ENCODE results near the gene F13A1. TPM values are rescaled to one million over a fixed set of nuclear protein-coding genes. Genes with fewer than 3 reads are reported as not detected.

F13A1 gene
- total RNA-seq, 5 donors from 2014 or later (not counting 1 experiment from before 2014, with no cell fraction given), result 0.18 to 4.8 (median 0.37) TPM; not detected in 1

DNA sequence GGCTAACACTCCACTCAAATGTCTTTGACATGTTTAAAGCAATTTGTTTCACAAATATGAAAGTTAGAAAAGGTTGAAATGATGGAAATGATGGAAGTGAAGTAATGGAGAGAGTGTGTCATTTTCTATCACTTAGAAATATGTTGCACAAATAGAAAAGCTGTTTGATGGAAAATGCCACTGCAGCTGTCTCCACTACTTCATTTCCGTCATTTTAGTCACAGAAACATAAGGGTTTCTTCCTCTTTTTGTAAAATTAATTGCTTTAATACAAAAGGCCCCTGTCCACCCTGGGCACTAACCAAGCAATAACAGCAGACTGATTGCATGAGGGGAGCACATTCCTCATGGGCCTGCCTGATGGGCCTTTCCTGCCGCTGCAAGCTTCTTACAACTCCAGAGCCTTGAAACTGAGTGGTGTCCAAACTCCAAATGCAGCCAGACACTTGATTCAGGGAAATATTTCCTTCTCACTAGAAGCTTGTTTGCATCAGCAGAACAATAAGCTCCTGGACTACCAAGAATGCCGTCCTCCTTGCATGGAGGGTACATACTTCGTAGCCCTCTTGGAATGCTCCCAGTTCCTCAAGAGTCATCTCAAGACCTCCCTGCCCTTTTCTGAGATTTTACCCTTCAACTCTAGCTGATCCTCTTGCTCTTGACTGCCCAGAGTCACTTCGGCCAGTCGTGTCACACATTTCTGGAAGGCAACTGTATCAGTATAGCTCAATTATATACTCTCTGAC, 36.1 kb downstream of the F13A1 start:
- no peaks in the 10 kb centered on the region for H3K9me3 ChIP-seq
- H3K27ac Mint-ChIP-seq, result no peak overlapping the region
- CTCF ChIA-PET, result no interaction called here

DNA sequence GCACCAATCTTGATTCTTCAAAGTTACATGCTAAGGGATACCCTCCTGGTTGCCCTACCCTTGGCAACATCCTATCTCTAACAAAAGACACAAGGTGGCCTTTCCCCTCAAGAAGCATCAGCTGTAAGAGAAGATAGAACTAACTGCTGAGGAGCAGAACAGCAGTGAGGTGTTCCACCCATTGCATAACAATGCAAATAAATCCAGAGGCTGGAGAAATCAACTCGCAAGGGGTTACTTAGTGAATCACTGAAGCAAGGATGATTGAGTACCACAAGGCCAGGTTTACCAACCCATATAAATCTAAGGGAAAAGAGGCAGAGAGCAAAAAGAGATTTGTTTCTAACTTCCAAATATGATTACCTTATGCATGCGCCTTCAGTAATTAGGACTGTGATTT, 36.7 kb downstream of the F13A1 start:
- Mint-ChIP-seq H3K27me3 (peaks cover 0 to 11% of the 10 kb centered on the region in 2 donors), H3K27ac (no peak overlapping the region), H3K4me1 (no peaks in the 10 kb centered on the region), H3K4me3 (no peak overlapping the region), H3K36me3 (no peaks in the 10 kb centered on the region), H3K9me3 (no peaks in the 10 kb centered on the region)
- Histone ChIP-seq H3K4me1 (ENCODE audit: control insufficient read depth in 1 of 2, extremely low read depth in 1 of 2, insufficient read depth in 2 of 2, low read length in 2 of 2) (no peaks in the 10 kb centered on the region), H3K9me3 (no peaks in the 10 kb centered on the region), H3K27me3 (replicated peaks in 1 of 2; ENCODE audit: control insufficient read depth in 2 of 2, extremely low read depth in 1 of 2, insufficient read depth in 2 of 2, low read length in 1 of 2) (peaks cover 0 to 3% of the 10 kb centered on the region in 2 experiments), H3K4me3 (ENCODE audit: control insufficient read depth in 1 of 2, extremely low read depth in 1 of 2, low read length in 1 of 2) (no peak overlapping the region), H3K36me3 (ENCODE audit: control insufficient read depth in 2 of 2, extremely low read depth in 1 of 2, insufficient read depth in 1 of 2, low read length in 1 of 2) (no peaks in the 10 kb centered on the region), H3K27ac (ENCODE audit: low read length) (no peak overlapping the region)
- WGBS (ENCODE audit: insufficient coverage), result no CpG with 5 or more reads among the region's 2 CpGs
- POLR2A ChIA-PET, result no interaction called here
- ATAC-seq (replicated peaks in 1 of 4) (no peak), DNase-seq (no peak)
- CTCF ChIA-PET, result no interaction called here

More for the DNA sequence above, 36.1 kb downstream of the F13A1 start:
- H3K4me3 Mint-ChIP-seq, result no peak overlapping the region
- WGBS (ENCODE audit: insufficient coverage), result 90% methylated on average over 3 of the region's 6 CpGs
- H3K27ac ChIP-seq (ENCODE audit: low read length), result no peak overlapping the region
- no peak overlapping the region for H3K4me3 ChIP-seq (ENCODE audit: control insufficient read depth in 1 of 2, extremely low read depth in 1 of 2, low read length in 1 of 2)
- ATAC-seq (replicated peaks in 1 of 4) (no peak), DNase-seq (no peak)
- H3K36me3 ChIP-seq (ENCODE audit: control insufficient read depth in 2 of 2, extremely low read depth in 1 of 2, insufficient read depth in 1 of 2, low read length in 1 of 2), result no peaks in the 10 kb centered on the region
- no peaks in the 10 kb centered on the region for H3K9me3 Mint-ChIP-seq
- POLR2A ChIA-PET, result no interaction called here
- H3K36me3 Mint-ChIP-seq, result no peaks in the 10 kb centered on the region
- H3K4me1 Mint-ChIP-seq, result no peaks in the 10 kb centered on the region
- no peaks in the 10 kb centered on the region for H3K4me1 ChIP-seq (ENCODE audit: control insufficient read depth in 1 of 2, extremely low read depth in 1 of 2, insufficient read depth in 2 of 2, low read length in 2 of 2)
- peaks cover 2 to 9% of the 10 kb centered on the region in 2 donors for H3K27me3 Mint-ChIP-seq
- H3K27me3 ChIP-seq (replicated peaks in 1 of 2; ENCODE audit: control insufficient read depth in 2 of 2, extremely low read depth in 1 of 2, insufficient read depth in 2 of 2, low read length in 1 of 2), result peaks cover 0 to under 1% of the 10 kb centered on the region in 2 experiments

DNA sequence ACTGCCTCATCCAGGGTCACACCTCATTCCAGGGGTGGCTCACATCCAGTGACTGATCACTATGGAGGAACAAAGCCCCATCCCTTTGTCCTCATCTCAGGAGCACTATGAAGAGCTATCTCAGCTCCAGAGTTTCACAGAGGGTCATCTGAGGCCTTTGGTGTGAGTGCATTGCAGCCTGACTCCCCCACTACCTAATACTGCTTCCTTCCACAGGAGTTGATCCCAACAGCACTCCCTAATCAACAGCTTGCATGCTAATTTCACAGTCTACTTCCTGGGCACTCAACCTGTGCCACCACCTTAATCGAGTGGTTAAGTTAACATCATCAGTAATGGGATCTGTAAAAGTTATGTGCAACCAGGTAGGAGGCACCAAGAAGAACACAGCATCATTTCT, 37.7 kb downstream of the F13A1 start:
- peaks cover 0 to 6% of the 10 kb centered on the region in 2 experiments for H3K27me3 ChIP-seq (replicated peaks in 1 of 2; ENCODE audit: control insufficient read depth in 2 of 2, extremely low read depth in 1 of 2, insufficient read depth in 2 of 2, low read length in 1 of 2)
- CTCF ChIA-PET, result no interaction called here
- DNase-seq (no peak), ATAC-seq (replicated peaks in 1 of 4) (no peak)
- no peaks in the 10 kb centered on the region for H3K9me3 ChIP-seq
- Mint-ChIP-seq H3K4me3 (no peak overlapping the region), H3K36me3 (no peaks in the 10 kb centered on the region), H3K27ac (no peak overlapping the region), H3K4me1 (no peaks in the 10 kb centered on the region), H3K9me3 (no peaks in the 10 kb centered on the region), H3K27me3 (peaks cover 7 to 18% of the 10 kb centered on the region in 2 donors)
- no CpG with 5 or more reads among the region's 1 CpG for WGBS (ENCODE audit: insufficient coverage)
- H3K36me3 ChIP-seq (ENCODE audit: control insufficient read depth in 2 of 2, extremely low read depth in 1 of 2, insufficient read depth in 1 of 2, low read length in 1 of 2), result no peaks in the 10 kb centered on the region
- H3K27ac ChIP-seq (ENCODE audit: low read length), result no peak overlapping the region
- no peaks in the 10 kb centered on the region for H3K4me1 ChIP-seq (ENCODE audit: control insufficient read depth in 1 of 2, extremely low read depth in 1 of 2, insufficient read depth in 2 of 2, low read length in 2 of 2)
- POLR2A ChIA-PET, result no interaction called here
- H3K4me3 ChIP-seq (ENCODE audit: control insufficient read depth in 1 of 2, extremely low read depth in 1 of 2, low read length in 1 of 2), result no peak overlapping the region

DNA sequence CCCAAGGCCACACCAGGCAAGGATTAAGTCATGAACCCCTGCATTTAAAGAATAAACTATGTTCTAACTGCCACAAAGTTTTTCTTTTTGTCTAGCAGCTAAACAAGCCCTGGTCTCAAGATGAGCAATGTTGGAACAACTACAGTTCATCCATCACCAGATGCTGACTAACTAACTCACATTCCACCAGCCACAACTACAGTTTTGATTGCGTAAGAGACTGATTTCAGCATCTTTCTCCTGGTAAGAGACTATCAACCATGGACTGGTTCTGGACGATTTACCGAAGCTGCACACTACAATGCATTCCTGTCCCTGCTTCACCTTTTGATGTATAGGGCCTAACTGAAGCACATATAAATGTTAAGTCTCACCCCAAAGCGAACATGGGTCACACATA, 43.0 kb downstream of the F13A1 start:
- no CpG with 5 or more reads among the region's 4 CpGs for WGBS (ENCODE audit: insufficient coverage)
- Mint-ChIP-seq H3K27me3 (peaks cover 19 to 36% of the 10 kb centered on the region in 2 donors), H3K4me1 (no peaks in the 10 kb centered on the region), H3K36me3 (no peaks in the 10 kb centered on the region), H3K4me3 (no peak overlapping the region), H3K9me3 (no peaks in the 10 kb centered on the region), H3K27ac (no peak overlapping the region)
- ChIA-PET CTCF (no interaction called here), POLR2A (no interaction called here)
- H3K27me3 ChIP-seq (replicated peaks in 1 of 2; ENCODE audit: control insufficient read depth in 2 of 2, extremely low read depth in 1 of 2, insufficient read depth in 2 of 2, low read length in 1 of 2), result peaks cover 0 to 9% of the 10 kb centered on the region in 2 experiments
- DNase-seq, result no peak
- ATAC-seq (replicated peaks in 1 of 4), result no peak
- no peaks in the 10 kb centered on the region for H3K9me3 ChIP-seq
- H3K4me3 ChIP-seq (ENCODE audit: control insufficient read depth in 1 of 2, extremely low read depth in 1 of 2, low read length in 1 of 2), result no peak overlapping the region
- H3K27ac ChIP-seq (ENCODE audit: low read length), result no peak overlapping the region
- no peaks in the 10 kb centered on the region for H3K36me3 ChIP-seq (ENCODE audit: control insufficient read depth in 2 of 2, extremely low read depth in 1 of 2, insufficient read depth in 1 of 2, low read length in 1 of 2)
- H3K4me1 ChIP-seq (ENCODE audit: control insufficient read depth in 1 of 2, extremely low read depth in 1 of 2, insufficient read depth in 2 of 2, low read length in 2 of 2), result no peaks in the 10 kb centered on the region

DNA sequence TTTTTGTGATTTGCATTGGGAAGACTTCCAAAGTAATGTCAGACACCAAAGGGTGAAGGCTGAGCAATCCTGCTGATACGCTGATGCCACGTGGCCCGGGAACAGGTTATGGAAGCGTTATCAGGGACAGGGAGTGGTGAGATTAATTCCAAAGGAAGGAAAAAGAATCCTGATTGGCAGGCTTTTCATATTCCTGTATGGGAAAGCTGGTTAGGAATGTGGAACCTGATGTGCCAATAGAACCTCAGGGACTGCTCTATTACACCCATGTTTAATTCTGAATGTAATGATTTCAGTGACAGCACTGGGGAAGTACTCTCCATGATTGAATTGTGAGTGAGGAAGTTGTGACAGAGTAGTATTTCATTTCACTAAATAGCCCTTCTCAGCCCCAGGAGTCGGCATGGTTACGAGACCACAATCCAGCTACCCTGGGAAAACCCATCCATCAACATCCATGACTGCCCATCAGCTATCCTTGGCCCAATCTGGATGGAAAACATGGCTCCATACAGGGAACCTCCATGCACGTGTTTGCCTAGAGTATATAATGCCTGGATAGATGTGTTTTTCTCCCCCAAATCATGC, 49.4 kb downstream of the F13A1 start:
- Mint-ChIP-seq H3K4me3 (no peak overlapping the region), H3K27ac (no peak overlapping the region), H3K27me3 (peaks cover 18 to 49% of the 10 kb centered on the region in 2 donors), H3K9me3 (peaks cover 0 to 6% (median 3%) of the 10 kb centered on the region in 3 donors), H3K36me3 (no peaks in the 10 kb centered on the region), H3K4me1 (no peaks in the 10 kb centered on the region)
- ChIA-PET CTCF (no interaction called here), POLR2A (no interaction called here)
- peaks cover 0 to 3% of the 10 kb centered on the region in 2 experiments for H3K27me3 ChIP-seq (replicated peaks in 1 of 2; ENCODE audit: control insufficient read depth in 2 of 2, extremely low read depth in 1 of 2, insufficient read depth in 2 of 2, low read length in 1 of 2)
- ATAC-seq (replicated peaks in 1 of 4) (no peak), DNase-seq (no peak)
- WGBS (ENCODE audit: insufficient coverage), result no CpG with 5 or more reads among the region's 7 CpGs
- no peak overlapping the region for H3K4me3 ChIP-seq (ENCODE audit: control insufficient read depth in 1 of 2, extremely low read depth in 1 of 2, low read length in 1 of 2)
- H3K9me3 ChIP-seq, result no peaks in the 10 kb centered on the region
- no peaks in the 10 kb centered on the region for H3K4me1 ChIP-seq (ENCODE audit: control insufficient read depth in 1 of 2, extremely low read depth in 1 of 2, insufficient read depth in 2 of 2, low read length in 2 of 2)
- H3K27ac ChIP-seq (ENCODE audit: low read length), result no peak overlapping the region
- H3K36me3 ChIP-seq (ENCODE audit: control insufficient read depth in 2 of 2, extremely low read depth in 1 of 2, insufficient read depth in 1 of 2, low read length in 1 of 2), result no peaks in the 10 kb centered on the region

DNA sequence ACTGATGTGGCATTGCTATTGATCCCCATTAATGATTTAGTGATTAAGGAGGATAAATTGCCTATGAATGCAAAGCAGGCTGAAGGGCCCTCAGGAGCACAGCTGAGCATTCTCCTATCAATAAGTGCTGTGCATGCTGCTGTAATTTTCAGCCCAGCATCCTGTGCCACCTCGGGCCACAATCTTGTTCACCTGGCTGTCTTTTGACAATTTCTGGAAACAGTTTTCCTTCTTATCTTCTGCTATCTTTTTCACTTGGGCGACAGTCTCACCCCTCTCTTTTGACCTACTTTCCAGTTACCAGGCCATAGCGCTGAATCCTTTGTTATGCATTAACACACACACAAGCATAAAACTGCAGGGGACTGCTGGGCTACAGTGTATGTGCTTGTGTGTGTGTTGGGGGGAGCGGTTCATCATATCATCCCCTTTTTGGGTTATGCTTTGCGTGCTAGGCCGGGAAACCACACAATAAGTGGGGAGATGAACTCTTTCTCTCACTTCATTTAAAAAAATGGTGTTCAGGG, 60.2 kb downstream of the F13A1 start:
- 44% methylated on average over 1 of the region's 6 CpGs for WGBS (ENCODE audit: insufficient coverage)
- Mint-ChIP-seq H3K27me3 (peaks cover 10 to 23% of the 10 kb centered on the region in 2 donors), H3K27ac (no peak overlapping the region)

More for the DNA sequence above, 60.2 kb downstream of the F13A1 start:
- Mint-ChIP-seq H3K4me3 (no peak overlapping the region), H3K9me3 (peaks cover 0 to 6% (median 0%) of the 10 kb centered on the region in 3 donors), H3K4me1 (no peaks in the 10 kb centered on the region), H3K36me3 (no peaks in the 10 kb centered on the region)
- DNase-seq (no peak), ATAC-seq (replicated peaks in 1 of 4) (no peak)
- Histone ChIP-seq H3K4me3 (ENCODE audit: control insufficient read depth in 1 of 2, extremely low read depth in 1 of 2, low read length in 1 of 2) (no peak overlapping the region), H3K4me1 (ENCODE audit: control insufficient read depth in 1 of 2, extremely low read depth in 1 of 2, insufficient read depth in 2 of 2, low read length in 2 of 2) (no peaks in the 10 kb centered on the region), H3K27ac (ENCODE audit: low read length) (no peak overlapping the region), H3K27me3 (replicated peaks in 1 of 2; ENCODE audit: control insufficient read depth in 2 of 2, extremely low read depth in 1 of 2, insufficient read depth in 2 of 2, low read length in 1 of 2) (no peaks in the 10 kb centered on the region), H3K9me3 (no peaks in the 10 kb centered on the region), H3K36me3 (ENCODE audit: control insufficient read depth in 2 of 2, extremely low read depth in 1 of 2, insufficient read depth in 1 of 2, low read length in 1 of 2) (no peaks in the 10 kb centered on the region)
- ChIA-PET POLR2A (no interaction called here), CTCF (no interaction called here)

All from T-cell (primary cell).